ENCODE measurements around the gene MBP.

The MBP gene

DNA sequence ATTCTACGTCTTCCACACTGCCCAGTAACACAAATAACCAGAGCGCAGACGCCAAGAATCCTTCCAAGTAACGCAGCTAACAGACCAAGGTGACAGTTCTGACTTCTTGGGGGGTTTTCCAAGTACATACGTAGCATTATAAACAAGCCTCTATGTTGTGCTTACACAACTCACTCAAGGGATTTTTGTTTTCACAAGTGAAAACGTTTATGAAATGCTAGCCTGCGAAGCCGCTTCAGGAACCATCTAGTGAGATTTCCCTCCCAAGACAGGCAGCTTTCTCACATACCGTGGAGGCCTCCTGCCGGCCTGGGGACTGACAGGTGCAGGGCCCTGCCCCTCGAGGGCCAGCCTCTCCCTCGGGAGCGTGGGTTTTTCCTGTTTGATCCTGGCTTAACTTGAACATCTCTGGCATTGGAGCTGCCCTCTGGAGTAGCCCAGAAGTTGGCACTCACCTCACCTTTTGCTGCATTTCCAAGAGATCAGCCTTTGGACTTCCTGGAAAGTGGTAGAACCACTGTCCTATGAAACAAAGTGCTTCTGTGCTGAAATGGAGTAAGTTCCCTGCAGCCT, 151.1 kb downstream of the MBP start:
- Histone ChIP-seq H3K79me2 (ENCODE audit: insufficient read depth, low read depth) (no peaks in the 10 kb centered on the region), H3K4me3 (IDR thresholded peaks at IDR 0.05; ENCODE audit: insufficient read depth, low read depth, low read length) (no peak overlapping the region), H3K36me3 (ENCODE audit: insufficient read depth) (no peaks in the 10 kb centered on the region), H3K27ac (no peak overlapping the region), H2AFZ (ENCODE audit: low read depth) (no peak overlapping the region), H3K4me1 (ENCODE audit: low read depth, poor library complexity, severe bottlenecking) (no peaks in the 10 kb centered on the region), H3K27me3 (ENCODE audit: insufficient read depth, low read depth) (no peaks in the 10 kb centered on the region), H4K20me1 (ENCODE audit: insufficient read depth) (no peaks in the 10 kb centered on the region), H3K4me2 (no peak overlapping the region), H3K9ac (no peak overlapping the region)
- TF ChIP-seq CTCF (conservative IDR thresholded peaks at IDR 0.05; ENCODE audit: low read depth, low read length), result no peak

DNA sequence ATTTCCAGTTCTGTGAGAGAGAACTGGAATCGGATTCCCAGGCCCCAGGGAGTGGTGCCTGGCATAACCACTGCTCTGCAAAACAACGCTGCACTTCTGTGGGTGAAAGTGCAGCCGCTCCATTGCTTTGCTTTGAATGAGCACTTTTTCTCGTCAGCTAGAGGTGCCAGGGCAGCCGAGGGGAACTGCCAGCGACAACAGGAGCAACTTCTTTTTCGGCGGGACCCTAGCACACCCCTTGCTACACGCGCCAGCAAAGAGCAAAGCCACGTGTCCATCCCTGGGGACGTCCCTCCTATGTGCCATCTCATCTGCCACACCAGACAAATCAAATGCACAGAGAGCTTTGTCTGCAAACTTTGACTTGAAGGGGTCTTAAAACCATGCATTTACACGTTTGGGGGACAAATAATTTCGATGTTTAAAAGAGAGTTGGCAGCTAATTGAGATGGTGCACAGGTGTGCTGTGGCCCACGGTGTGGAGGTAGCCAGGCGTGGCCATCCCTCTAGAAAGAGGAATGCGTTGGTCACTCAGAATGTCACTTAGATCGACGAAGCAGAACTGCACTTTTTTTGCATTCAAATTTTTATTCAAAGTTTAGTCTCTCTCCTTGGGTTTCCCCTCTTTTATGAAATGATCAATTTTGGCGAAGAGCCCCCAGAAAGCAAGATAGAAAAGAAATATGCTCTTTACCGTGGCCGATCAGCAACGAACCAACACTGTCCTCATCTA, 151.8 kb downstream of the MBP start:
- TF ChIP-seq CTCF (conservative IDR thresholded peaks at IDR 0.05; ENCODE audit: low read depth, low read length), result no peak
- Histone ChIP-seq H3K4me3 (IDR thresholded peaks at IDR 0.05; ENCODE audit: insufficient read depth, low read depth, low read length) (no peak overlapping the region), H3K27ac (no peak overlapping the region), H4K20me1 (ENCODE audit: insufficient read depth) (no peaks in the 10 kb centered on the region), H3K9ac (no peak overlapping the region), H3K79me2 (ENCODE audit: insufficient read depth, low read depth) (no peaks in the 10 kb centered on the region), H3K27me3 (ENCODE audit: insufficient read depth, low read depth) (no peaks in the 10 kb centered on the region), H3K4me2 (no peak overlapping the region), H2AFZ (ENCODE audit: low read depth) (no peak overlapping the region), H3K36me3 (ENCODE audit: insufficient read depth) (no peaks in the 10 kb centered on the region), H3K4me1 (ENCODE audit: low read depth, poor library complexity, severe bottlenecking) (no peaks in the 10 kb centered on the region)

- H2AFZ ChIP-seq (ENCODE audit: low read depth), result no peak overlapping the region
- H3K79me2 ChIP-seq (ENCODE audit: insufficient read depth, low read depth), result no peaks in the 10 kb centered on the region
- H3K4me1 ChIP-seq (ENCODE audit: low read depth, poor library complexity, severe bottlenecking), result no peaks in the 10 kb centered on the region
- no peaks in the 10 kb centered on the region for H3K36me3 ChIP-seq (ENCODE audit: insufficient read depth)
- no peak overlapping the region for H3K27ac ChIP-seq
- no peak overlapping the region for H3K4me3 ChIP-seq (IDR thresholded peaks at IDR 0.05; ENCODE audit: insufficient read depth, low read depth, low read length)
- no peaks in the 10 kb centered on the region for H3K27me3 ChIP-seq (ENCODE audit: insufficient read depth, low read depth)
- H4K20me1 ChIP-seq (ENCODE audit: insufficient read depth), result no peaks in the 10 kb centered on the region
- TF ChIP-seq CTCF (conservative IDR thresholded peaks at IDR 0.05; ENCODE audit: low read depth, low read length), result no peak
- H3K4me2 ChIP-seq, result no peak overlapping the region
- no peak overlapping the region for H3K9ac ChIP-seq
Measured at GRCh38 chr18:76979906-76980305, 152.7 kb downstream of the MBP start.

- no peaks in the 10 kb centered on the region for H3K79me2 ChIP-seq (ENCODE audit: insufficient read depth, low read depth)
- no peak for TF ChIP-seq CTCF (conservative IDR thresholded peaks at IDR 0.05; ENCODE audit: low read depth, low read length)
- no peak overlapping the region for H3K27ac ChIP-seq
- H4K20me1 ChIP-seq (ENCODE audit: insufficient read depth), result no peaks in the 10 kb centered on the region
- no peak overlapping the region for H2AFZ ChIP-seq (ENCODE audit: low read depth)
- H3K4me1 ChIP-seq (ENCODE audit: low read depth, poor library complexity, severe bottlenecking), result no peaks in the 10 kb centered on the region
- H3K4me2 ChIP-seq, result no peak overlapping the region
- H3K9ac ChIP-seq, result no peak overlapping the region
- H3K27me3 ChIP-seq (ENCODE audit: insufficient read depth, low read depth), result no peaks in the 10 kb centered on the region
- no peaks in the 10 kb centered on the region for H3K36me3 ChIP-seq (ENCODE audit: insufficient read depth)
- H3K4me3 ChIP-seq (IDR thresholded peaks at IDR 0.05; ENCODE audit: insufficient read depth, low read depth, low read length), result no peak overlapping the region
Measured at GRCh38 chr18:76979111-76979751, 153.4 kb downstream of the MBP start.
